ENCODE data around the gene LIN52. TPM values are rescaled to one million over a fixed set of nuclear protein-coding genes. Genes with fewer than 3 reads are reported as not detected.

Gene LIN52
- total RNA-seq, 1 experiment from 2014 or later = 11.0 TPM

DNA sequence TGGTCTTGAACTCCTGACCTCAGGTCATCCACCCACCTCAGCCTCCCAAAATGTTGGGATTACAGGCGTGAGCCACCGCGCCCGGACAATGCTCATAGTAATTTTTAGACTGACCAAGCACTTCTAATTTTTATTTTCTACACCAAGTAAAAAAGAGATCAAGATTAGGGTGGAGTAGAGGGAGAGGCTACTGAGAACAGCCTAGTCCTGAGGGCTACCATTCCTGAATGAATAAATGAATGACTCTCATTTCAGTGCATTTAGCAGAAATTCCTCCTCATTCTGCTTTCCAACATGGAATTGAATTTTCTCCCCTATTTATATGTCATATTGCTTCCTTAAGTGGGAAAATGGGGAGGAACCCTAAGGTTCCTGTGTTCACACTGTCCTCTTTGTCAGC, 39.2 kb upstream of the LIN52 start:
- Histone ChIP-seq H3K79me1 (ENCODE audit: insufficient read depth, low read depth, low read length, poor library complexity, severe bottlenecking) (no peaks in the 10 kb centered on the region), H3K27ac (ENCODE audit: insufficient read length, low read depth, low read length) (no peak overlapping the region), H2BK20ac (ENCODE audit: low read depth, low read length, poor library complexity, severe bottlenecking) (no peak overlapping the region), H3K23me2 (ENCODE audit: insufficient read length, low read depth, low read length, poor library complexity, severe bottlenecking) (no peaks in the 10 kb centered on the region), H4K20me1 (ENCODE audit: control insufficient read depth, insufficient read depth, insufficient read length) (no peaks in the 10 kb centered on the region), H3K27me3 (ENCODE audit: insufficient read depth, low read length) (no peaks in the 10 kb centered on the region), H3T11ph (ENCODE audit: low read length) (no peak overlapping the region), H3K18ac (ENCODE audit: insufficient read length, low read depth, low read length) (no peak overlapping the region), H2BK12ac (ENCODE audit: insufficient read length, low read depth, low read length) (no peak overlapping the region), H4K8ac (replicated peaks; ENCODE audit: insufficient read length, low read depth, low read length) (no peak overlapping the region), H3K4ac (ENCODE audit: low read depth, low read length) (no peak overlapping the region), H3K14ac (ENCODE audit: insufficient read depth, low read length) (no peak overlapping the region), H2AK5ac (ENCODE audit: insufficient read length, low read length) (no peak overlapping the region), H3K4me2 (ENCODE audit: insufficient read depth, insufficient read length, low read length) (no peak overlapping the region), H3K4me1 (ENCODE audit: insufficient read depth, low read length) (no peaks in the 10 kb centered on the region), H3K79me2 (ENCODE audit: insufficient read depth, low read length) (no peaks in the 10 kb centered on the region), H3K9ac (ENCODE audit: extremely low read depth, insufficient read length, low read length) (no peak overlapping the region), H2BK5ac (ENCODE audit: insufficient read length, low read length) (no peak overlapping the region), H3K56ac (ENCODE audit: insufficient read length, low read depth, low read length) (no peak overlapping the region), H4K91ac (ENCODE audit: insufficient read length, low read depth, low read length) (no peak overlapping the region), H2BK15ac (ENCODE audit: low read depth, low read length) (no peak overlapping the region), H3K23ac (ENCODE audit: insufficient read length, low read depth, low read length) (no peak overlapping the region), H3K9me3 (ENCODE audit: control insufficient read depth, low read depth, low read length) (no peaks in the 10 kb centered on the region), H2BK120ac (ENCODE audit: low read depth, low read length, poor library complexity, severe bottlenecking) (no peak overlapping the region), H4K5ac (ENCODE audit: insufficient read length, low read depth, low read length) (no peak overlapping the region), H2AFZ (ENCODE audit: low read length) (no peak overlapping the region)
- Mint-ChIP-seq H3K4me3 (no peak overlapping the region), H3K9me3 (no peaks in the 10 kb centered on the region), H3K27me3 (ENCODE audit: low read depth) (no peaks in the 10 kb centered on the region; the same call in 1 of the 2 replicates), H3K36me3 (ENCODE audit: insufficient read depth in 1 of 3, low read depth in 3 of 3) (no peaks in the 10 kb centered on the region), H3K4me1 (peaks cover 4 to 7% of the 10 kb centered on the region in 2 experiments; a peak in 2 of 4 replicates), H3K27ac (no peak overlapping the region)
- no peak for DNase-seq
- TF ChIP-seq, protein P1, sequence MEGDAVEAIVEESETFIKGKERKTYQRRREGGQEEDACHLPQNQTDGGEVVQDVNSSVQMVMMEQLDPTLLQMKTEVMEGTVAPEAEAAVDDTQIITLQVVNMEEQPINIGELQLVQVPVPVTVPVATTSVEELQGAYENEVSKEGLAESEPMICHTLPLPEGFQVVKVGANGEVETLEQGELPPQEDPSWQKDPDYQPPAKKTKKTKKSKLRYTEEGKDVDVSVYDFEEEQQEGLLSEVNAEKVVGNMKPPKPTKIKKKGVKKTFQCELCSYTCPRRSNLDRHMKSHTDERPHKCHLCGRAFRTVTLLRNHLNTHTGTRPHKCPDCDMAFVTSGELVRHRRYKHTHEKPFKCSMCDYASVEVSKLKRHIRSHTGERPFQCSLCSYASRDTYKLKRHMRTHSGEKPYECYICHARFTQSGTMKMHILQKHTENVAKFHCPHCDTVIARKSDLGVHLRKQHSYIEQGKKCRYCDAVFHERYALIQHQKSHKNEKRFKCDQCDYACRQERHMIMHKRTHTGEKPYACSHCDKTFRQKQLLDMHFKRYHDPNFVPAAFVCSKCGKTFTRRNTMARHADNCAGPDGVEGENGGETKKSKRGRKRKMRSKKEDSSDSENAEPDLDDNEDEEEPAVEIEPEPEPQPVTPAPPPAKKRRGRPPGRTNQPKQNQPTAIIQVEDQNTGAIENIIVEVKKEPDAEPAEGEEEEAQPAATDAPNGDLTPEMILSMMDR (conservative IDR thresholded peaks at IDR 0.05) = no peak
- no CpG with 5 or more reads among the region's 4 CpGs for WGBS (ENCODE audit: extremely low coverage, insufficient read length, low lambda C conversion rate)

All from H9 (cell line).